Keratinocyte (primary cell): Measurements from ENCODE around the gene FICD.

ENCODE experiments used
- CTCF ChIP-seq, 3 experiments: IDR thresholded peaks in 1 of 3; conservative IDR thresholded peaks in 1 of 3; optimal IDR thresholded peaks in 1 of 3; 2 replicates in 2 of 3; 3 replicates in 1 of 3; pipeline versions ENCODE3 to v1.5.1; 2011; ENCODE audit warnings: low read length in 3 of 3, mild to moderate bottlenecking in 3 of 3, moderate library complexity in 2 of 3, control low read depth in 1 of 3, inconsistent platforms in 1 of 3; ENCODE audit not compliant: insufficient read depth in 2 of 3; ENCODE audit errors: extremely low read depth in 1 of 3
- EZH2 ChIP-seq: IDR thresholded peaks from one replicate; pipeline ENCODE4 v1.6.1; 2012; ENCODE audit warnings: inconsistent platforms, mild to moderate bottlenecking, low read length, moderate library complexity

- TF ChIP-seq EZH2: no peak
- TF ChIP-seq CTCF (optimal IDR thresholded peaks at IDR 0.05 in 1 of 3, IDR thresholded peaks at IDR 0.05 in 1 of 3, conservative IDR thresholded peaks at IDR 0.05 in 1 of 3; ENCODE audit: extremely low read depth in 1 of 3, insufficient read depth in 2 of 3, low read length in 3 of 3): no peak
Observed at GRCh38 chr12:108491256-108491655, 23.8 kb upstream of the FICD start.
